Renal cortical epithelial cell (primary cell): ENCODE data around the gene GMPS. TPM values are rescaled to one million over a fixed set of nuclear protein-coding genes. Genes with fewer than 3 reads are reported as not detected.
A peak's percentile ranks its signal among the peaks of the same experiment; 100 is the strongest.
"Not testable (repeated sequence)": the region's sequence is repeated elsewhere in the genome, so short reads cannot be mapped to it uniquely, and the experiment has no call there.

Source experiments
- DNase-seq: peaks from one replicate; pipeline ENCODE4 v3.0.0-alpha.2; 2011; ENCODE audit warnings: low read depth
- total RNA-seq: library from RNA; depleted of rRNA; stranded (reverse); fragments of >200 nt; gene quantifications from 2 replicates; pipeline ENCODE4 v1.2.3, GENCODE V29; 2014

Gene GMPS
- total RNA-seq, 1 donor from 2014 or later, result 74.8 TPM

DNA sequence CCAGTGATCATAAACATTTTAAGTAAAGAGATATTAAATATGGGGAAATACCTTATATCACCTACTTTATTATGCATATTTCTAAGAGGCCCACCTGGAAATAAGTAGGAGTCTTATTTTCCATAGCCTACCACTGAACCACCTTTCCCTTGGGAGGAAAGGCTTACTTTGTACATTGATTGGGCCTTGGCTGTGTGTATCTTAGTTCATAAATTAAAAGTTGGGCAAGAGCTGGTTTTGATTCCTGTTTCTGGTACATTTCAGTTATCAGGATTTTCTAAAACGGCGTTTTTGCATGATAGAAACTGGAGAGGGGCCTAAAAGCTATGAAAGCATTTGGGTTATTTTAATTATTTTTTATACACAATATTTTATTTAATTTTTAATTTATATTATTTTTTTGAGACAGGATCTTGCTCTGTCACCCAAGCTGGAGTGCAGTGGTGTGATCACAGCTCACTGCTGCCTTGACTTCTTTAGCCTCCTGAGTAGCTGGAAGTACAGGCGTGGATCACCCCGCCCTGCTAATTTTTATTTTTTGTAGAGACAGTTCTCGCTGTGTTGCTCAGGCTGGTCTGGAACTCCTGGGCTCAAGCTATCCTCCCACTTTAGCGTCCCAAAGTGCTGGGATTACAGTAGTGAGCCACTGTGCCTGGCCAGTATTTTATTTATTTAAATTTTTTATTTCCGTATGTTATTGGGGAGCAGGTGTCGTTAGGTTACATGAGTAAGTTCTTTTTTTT, 2.6 kb downstream of the GMPS start:
- no peak for DNase-seq

DNA sequence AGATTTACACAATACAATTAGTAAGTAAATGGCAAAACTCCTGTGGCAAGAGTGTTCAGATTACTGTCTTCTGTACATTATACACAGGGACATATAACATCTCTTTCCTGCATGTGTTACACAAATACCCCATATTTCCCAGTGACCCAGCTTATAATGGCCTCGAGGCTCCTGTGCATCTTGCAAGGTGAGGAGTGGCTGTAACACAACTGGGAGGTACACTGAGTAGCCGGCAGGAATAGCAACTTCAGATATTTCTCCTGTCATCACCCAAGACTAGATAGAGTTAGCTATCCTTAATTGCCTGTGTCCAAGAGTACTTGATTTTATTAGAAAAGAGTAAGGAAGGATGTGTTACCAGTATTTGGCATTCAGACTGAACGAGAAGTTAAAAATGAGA, 5.6 kb downstream of the GMPS start:
- DNase-seq, result no peak

DNA sequence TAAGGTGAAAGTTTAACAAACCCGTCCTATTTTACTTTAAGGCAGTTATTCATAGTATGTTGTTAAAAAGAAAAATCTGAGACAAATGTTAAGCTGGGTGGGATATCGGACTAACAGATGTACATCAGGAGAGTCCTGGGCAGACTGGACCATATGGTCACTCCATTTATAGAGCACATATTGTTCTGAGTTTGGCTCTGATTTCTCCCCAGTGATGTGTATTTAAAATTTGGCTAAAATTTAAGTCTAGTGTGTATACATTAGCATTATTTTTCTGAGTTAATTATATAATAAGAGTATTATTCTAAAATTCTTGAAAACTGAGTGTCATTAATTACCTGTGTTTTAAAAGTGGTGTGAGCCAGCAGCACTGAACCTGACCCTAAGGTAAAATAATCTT, 6.1 kb downstream of the GMPS start:
- no peak for DNase-seq

DNA sequence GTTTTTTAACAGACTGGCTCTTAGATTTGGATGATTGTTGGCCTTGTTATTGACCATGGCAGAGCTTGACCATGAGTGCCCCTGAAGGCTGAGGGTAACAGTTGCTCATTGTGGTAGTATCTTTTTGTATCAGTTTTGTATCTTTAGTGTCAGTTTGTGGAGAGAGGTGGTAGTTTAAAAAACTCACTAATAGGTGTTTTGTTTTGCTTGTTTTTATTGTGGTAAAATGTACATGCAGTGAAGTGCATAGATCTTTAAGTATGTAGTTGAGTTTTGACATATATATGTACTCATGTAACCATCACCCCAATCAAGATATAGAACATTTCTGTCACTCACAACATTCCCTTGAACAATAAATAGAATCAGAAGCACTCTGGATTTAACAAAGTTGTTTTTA, 9.8 kb downstream of the GMPS start:
- no peak for DNase-seq

DNA sequence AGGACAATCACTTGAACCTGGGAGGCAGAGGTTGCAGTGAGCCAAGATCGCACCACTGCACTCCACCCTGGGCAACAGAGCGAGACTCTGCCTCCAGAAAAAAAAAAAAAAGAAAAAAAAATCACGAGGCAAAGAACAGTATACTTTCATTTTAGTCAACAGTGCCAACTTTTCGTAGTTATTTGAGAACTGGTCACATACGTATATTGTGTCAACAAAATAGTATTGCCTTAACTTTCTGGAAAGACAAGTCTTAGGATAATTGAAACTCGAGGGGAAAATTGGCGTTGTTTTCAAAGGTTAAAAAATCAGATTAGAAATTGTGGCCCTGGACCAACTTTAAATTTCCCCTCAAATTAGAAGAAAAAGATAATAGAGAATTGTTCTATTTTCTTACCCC, 13.8 kb downstream of the GMPS start:
- DNase-seq, result no peak

DNA sequence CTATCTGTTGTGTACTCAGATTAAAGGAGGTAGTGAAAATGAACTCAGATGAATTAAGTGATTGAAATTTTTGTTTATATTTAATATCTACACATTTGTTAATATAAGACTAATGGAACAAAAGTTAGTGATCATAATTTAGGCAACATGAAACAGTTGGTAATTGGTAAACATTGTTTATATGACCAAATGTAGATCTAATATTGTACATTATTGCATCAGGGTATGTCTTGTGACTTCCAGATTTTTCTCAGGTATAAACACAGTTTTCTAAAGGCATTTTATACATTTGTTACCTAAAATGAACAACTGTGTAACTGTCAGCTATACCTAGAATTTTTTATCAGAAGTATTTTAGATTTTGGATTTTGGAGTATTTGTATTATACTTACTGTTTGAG, 14.8 kb downstream of the GMPS start:
- DNase-seq, result no peak

DNA sequence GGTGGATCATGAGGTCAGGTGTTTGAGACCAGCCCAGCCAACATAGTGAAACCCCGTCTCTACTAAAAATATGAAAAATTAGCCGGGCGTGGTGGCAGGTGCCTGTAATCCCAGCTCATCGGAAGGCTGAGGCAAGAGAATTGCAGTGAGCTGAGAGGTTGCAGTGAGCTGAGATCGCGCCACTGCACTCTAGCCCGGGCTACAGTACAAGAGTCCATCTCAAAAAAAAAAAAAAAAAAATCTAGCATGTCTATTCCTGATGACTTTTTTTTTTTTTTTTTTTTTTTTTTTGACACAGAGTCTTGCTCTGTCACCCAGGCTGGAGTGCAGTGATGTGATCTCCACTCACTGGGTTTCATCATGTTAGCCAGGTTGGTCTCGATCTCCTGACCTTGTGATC, 15.9 kb downstream of the GMPS start:
- not testable (repeated sequence) for DNase-seq

DNA sequence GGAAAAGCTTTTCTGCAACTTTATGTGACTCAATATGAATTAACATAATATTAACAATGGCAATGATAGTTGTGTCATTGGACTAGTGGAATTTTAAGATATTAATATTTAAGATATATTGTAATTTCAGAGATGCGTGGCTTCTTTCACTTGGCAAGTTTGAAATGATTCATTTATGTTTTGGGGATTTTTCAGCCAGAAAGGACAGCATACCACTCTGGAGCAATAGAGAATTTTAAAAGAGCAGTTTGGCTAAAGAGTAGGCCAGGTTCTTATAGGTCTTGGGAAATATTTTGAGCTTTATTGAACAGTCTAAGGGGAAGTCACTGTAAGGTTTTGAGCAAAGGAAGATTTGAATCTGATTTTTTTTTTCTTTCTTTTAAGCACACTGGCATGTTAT, 16.5 kb downstream of the GMPS start:
- DNase-seq, result no peak

DNA sequence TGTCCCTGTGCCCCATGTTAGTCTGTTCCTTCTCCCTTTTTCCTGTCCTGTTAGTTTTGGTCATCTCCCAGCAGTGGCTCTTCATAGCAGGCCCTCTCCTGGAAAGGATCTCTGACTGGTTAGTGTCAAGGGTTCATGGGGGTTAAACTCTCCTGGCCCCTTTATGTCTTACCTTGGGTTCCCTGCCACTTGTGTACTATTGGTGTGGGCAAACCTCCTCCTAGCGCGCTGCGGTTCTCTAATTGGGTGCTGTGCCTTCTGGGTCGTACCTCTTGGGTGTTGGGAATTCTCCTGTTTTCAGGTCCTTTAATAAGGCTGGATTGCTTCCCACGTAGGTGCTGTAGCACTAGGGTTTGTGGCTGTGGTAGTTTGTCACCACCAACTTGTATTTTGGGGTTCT, 18.8 kb downstream of the GMPS start:
- DNase-seq, result no peak

DNA sequence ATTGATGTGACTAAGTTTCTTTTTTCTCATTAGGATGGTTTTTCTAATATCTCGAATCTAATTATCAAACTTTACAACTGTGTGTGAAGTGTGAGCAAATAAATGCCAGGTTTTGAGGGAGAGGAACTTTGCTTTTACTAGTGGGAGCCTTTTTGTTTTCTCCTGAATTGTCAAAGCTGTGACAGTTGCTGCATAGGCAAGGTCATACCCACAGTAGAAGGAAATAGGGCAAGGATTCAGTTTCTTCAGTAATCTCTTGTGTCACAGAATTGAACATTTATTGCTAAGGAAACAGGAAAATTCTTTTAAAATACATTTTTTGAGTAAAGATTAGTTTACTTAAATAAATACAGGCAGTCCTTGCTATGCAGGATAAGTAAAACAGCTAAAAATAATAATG, 19.5 kb downstream of the GMPS start:
- no peak for DNase-seq

DNA sequence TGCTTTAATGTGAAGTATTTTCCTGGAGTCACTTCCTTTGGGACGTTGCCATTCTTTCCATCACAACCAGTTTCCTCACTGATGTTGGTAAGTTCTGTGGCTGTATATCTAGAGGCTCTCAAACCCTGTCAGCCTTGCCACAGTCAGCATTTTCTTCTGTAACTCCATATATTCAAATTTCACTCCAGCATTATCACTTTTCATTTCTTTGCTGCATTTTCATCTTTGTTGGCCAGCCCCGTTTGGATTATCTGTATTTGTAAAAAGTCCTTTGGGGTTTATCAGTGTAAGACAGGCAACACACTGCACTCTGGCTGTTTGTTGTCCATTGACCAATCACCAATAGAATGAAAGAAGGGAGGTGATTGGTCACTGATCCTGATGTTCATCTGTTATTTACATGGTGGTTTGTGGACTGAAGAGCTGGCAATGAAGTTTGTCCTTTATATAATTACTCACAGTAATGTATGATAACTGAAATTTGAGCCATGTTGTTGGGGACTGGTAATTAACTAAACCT, 20.3 kb downstream of the GMPS start:
- DNase-seq, result peak; percentile 34

DNA sequence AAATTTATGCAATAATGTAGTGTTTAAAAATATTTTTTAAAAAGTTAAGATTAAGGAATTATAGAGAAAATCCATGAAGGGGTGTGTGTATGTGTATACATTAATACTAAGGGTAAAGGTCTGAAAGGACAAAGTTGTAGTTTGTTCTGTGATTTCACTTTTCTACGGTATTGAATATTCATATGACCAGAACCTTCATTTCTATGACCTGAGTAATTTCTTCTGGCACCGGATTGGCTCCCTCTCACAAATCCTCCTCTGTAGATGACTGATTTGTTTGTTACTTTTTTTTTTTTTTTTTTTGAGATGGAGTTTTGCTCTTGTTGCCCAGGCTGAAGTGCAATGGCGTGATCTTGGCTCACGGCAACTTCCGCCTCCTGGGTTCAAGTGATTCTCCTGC, 20.9 kb downstream of the GMPS start:
- no peak for DNase-seq

DNA sequence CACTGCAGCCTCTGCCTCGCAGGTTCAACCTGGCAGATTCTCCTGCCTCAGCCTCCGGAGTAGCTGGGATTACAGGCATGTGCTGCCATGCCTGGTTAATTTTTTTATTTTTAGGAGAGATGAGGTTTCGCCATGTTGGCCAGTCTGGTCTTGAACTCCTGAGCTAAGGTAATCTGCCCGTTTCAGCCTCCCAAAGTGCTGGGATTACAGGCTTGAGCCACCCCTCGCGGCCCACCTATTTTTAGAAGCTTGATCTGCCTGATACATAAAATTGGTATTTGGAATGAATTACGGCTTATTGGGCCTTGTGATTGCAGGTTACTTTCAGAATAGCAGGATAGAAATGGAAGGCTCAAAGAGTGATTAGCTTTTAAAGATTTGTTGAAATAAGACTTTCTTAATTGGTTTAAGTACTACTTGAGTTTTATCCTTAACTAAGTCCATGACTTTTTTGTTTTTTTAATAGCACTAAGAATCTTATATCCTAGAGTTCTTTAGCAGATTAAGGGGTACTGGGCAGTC, 25.0 kb downstream of the GMPS start:
- no peak for DNase-seq

DNA sequence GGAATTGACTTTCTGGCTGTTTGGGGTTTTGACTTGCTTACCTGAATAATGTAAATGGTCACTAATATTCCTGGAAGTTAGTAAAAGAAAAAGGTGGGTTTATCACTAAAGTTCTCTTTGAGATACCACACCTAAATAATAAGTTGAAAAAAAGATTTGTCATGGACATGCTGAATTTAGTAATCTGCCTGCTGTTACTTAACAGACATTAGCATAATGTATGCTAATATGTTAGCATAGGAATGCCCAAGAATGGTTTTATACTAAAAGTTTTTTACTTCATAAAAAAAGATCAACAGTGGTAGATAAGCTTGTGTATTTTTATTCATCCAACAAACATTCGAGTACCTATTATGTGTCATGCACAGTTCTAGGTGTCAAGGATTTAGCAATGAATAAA, 36.5 kb downstream of the GMPS start:
- DNase-seq, result no peak

DNA sequence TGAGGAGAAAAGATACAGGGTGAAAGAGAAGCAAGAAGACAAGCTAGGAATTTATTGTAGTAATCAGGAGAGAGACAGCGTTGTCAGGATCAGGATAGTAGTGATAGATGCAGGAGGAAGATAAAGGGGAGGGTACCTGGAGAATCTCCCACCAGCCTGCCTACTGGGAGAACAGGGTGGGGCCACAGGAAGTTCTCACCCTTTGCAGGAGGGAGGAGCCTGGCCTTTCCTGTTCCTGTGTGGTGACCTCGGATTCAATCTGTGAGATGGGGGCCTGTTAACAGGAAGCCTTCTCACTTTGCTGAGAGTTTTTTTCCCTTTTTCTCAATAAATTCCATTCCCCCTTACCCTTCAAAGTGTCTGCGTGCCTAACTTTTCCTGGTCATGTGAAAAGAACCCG, 37.6 kb downstream of the GMPS start:
- no peak for DNase-seq

DNA sequence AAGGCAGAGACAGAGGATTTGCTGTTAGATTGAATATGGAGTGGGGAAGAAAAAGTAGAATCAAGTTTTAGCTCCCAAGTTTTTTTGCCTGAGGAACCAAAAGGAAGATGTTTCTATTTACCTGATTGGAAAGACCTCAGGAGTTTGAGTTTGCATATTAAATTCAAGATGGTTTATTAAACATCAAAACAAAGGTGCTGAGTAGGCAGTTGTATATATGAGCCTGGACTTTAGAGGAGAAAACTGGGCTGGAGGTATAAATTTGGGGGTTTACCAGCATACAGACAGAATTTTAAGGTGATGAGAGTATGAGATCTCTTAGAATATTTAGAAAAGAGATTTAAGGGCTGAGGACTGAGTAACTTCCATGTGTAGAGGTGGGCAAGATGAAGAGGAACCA, 38.2 kb downstream of the GMPS start:
- no peak for DNase-seq

DNA sequence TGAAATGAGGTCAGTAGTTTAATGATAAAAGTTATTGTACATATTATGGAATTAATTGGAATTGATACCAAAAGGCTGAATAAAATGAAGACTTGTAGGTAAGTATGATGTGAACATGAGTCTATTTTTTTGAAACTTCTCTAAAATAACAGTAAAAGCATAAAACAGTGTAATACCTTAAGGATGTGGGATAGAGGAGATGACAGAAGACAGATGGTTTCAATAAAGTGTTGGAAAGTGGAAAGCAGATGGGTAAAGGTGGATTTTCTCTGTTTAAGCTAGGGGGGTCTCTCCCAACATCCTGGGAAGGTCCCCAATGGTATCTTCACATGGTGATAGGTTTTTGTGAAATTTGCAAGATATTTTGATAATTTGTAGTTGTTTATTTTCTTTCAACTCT, 41.6 kb downstream of the GMPS start:
- DNase-seq, result no peak

DNA sequence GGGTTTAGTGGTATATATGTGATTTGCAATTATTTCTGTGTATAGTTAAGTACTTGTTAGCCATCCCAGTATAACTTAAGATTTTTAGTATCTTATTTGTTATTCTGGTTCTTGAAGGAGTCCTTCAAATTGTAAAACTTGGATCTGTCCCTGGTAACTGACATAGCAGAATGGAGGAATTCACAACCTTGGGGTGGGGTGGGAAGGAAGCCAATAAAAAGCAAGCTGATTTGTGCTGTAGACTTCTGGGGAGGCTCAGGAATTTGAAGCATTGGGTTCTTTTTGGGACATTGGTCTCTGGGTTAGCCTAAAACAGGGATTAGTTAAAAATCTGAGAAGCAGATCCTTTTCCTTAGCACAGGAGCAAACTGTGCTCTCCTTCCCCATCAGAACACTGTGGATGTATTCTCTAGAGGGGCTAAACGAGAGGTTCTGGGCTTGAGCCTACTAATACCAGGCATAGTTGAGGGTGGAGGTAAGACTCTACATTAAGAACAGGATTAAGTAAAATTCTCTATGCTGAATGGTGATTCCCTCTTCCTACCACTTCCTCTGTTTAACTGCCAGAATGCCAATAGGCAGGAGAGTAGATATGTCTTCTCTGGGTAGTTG, 42.2 kb downstream of the GMPS start:
- DNase-seq, result no peak

DNA sequence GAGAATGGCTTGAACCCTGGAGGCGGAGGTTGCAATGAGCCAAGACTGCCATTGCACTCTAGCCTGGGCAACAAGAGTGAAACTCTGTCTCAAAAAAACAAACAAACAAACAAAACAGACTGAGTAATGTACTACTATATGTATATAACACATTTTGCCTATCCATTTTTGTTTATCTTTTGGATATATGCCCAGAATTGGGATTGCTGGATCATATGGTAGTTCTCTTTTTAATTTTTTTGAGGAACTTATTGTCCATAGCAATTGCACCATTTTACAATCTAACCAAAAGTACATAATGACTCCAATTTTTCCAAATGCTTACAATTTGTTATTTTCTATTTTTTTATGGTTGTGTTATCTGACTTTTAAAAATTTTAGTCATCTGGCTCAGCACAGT, 47.3 kb downstream of the GMPS start:
- DNase-seq, result no peak

DNA sequence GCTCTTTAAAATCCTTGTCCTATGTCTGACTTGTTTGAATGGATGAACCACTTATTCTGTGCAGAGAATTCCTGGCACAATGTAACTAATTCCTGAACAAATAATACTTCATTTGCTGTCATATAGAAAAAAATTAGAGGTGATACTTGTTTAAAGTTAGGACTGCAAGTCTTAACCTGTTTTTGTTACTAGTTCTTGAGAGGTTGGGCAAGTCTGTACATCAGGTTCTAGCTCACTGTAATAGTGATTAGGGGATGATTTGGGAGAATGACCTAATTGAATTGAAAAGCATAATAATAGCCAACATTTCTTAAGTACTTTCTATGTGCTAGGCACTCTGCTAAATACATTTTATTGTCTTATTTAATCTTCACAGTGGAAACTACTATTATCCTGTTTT, 49.3 kb downstream of the GMPS start:
- no peak for DNase-seq

DNA sequence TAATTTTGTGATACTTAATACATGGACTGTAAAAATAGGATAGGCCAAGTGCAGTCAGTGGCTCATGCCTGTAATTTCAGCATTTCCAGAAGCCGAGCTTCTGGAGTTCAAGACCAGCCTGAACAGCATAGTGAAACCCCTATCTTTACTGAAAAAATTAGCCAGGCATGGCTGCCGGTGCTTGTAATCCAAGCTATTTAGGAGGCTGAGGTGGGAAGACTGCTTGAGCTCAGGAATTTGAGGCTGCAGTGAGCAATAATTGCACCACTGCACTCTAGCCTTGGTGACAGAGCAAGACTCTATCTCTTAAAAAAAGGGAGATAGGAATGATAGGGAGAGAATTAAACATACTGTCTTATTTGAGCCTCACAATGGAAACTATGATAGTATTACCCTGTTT, 51.0 kb downstream of the GMPS start:
- no peak for DNase-seq

DNA sequence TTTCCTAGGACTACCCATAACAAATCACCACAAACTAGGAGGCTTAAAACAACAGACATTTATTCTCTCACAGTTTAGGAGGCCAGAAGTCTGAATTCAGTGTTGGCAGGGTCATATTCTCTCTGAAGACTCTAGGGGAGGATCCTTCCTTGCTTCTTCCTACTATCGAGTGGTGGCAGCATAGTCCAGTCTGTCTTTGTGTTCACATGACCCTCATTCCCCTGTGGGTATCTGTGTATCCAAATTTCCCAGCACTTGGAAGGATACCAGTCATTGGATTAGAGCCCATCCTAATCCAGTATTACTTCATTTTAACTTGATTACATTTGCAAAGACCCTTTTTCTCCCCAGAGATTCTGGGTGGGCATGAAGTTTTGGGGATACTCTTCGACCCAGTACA, 63.8 kb downstream of the GMPS start:
- no peak for DNase-seq

DNA sequence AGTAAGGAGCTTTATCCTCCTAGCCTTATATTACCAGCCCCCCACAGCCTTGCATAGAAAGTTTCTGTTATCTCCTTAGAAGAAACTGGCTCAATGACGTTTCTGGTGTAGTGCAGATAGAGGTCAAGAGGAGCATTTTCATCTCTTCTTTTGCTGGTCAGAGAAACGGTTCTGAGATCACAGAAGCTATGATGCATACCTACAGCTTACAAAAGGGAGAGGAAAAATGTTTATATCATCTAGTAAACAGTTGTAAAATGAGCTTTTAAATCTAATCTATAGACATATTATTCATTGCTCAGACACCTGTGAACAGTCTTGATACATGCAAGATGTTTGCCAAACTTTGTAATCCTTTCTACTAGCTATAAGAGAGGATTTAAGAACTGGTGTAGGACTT, 68.0 kb downstream of the GMPS start:
- DNase-seq, result no peak

DNA sequence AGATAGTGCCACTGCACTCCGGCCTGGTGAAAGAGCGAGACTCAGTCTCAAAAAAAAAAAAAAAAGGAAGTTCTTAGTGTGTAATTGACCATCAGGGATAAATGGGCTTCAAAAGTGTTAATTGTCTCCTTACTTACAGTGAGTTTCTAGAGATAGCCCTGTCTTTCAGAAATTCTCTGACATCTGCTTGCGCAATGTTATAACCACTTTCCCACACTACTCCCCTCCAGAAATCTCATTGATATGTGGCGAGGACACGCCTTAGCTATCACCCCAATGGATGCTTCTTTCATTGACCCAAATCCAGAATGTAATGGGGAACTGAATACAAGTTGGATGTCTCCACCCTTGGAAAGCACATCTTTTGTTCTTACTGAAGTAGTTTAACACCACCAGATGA, 70.9 kb downstream of the GMPS start:
- no peak for DNase-seq
